GM19328 (cell line): Measurements from ENCODE around the gene NFS1.
A peak's percentile ranks its signal among the peaks of the same experiment; 100 is the strongest.

Experiments
- ATAC-seq: cut with Tn5 transposase; IDR thresholded peaks from one replicate; pipeline ENCODE4 v1.9.1; 2021; ENCODE audit warnings: mild to moderate bottlenecking, moderate library complexity; ENCODE audit not compliant: unreplicated experiment

NFS1 gene

GRCh38 chr20:35680452-35681183 is 18.5 kb downstream of the NFS1 start:
- ATAC-seq = no peak

DNA sequence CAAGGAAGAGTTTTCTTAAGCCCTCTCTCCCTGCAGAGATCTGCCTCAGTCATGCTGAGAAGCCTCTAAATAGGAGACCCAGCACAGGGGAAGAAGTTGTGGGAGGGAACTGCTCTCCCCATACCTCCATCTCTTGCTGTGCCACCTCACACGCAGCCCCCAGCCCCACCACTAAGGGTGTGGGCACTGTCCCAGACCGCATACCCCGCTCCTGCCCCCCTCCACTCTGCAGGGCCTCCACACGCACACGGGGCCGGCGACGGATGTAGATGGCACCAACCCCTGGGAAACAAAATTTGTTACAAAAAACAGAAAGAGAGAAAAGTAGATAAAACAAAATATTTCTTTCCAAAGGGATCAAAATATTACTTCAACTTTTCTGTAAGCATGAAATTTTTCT is 24.2 kb downstream of the NFS1 start:
- no peak for ATAC-seq

DNA sequence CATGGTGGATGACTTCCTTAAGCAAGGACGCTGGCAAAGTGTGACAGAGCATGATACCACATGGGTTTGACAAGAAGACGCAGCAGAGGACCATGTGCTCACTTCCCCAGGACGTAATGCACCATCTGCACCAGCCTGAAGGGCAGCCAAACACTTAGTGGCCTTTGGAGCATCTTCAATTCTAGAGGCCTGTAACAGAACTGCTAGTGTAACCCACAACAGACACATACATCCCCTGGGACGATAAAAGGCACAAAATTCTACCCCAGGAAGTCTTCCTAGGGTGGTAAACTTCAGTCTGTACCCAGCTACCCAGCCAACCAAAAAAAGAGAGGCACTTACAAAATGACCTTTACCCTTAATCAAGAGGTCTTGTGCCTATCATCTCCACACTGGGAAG is 25.3 kb downstream of the NFS1 start:
- ATAC-seq = no peak

GRCh38 chr20:35669681-35670080 is 29.5 kb downstream of the NFS1 start:
- no peak for ATAC-seq

DNA sequence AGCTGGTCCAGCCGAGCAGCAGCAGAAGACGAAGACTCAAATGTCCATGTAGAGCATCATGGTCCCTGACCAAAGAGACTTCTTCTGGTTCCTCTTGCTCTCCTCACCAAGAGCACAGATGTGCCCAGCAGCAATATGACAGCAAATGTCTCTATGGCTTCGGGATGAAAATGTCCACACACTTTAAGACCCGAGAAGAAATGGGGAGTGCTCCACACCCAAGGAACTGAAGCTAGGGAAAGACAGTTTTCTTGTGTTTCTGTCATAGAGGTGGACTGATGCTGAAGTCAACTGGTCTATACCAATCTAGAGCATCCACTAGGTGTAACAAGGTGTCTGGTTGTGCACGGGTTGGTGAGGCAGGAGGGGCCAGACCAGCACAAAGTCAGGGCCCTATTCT is 29.9 kb downstream of the NFS1 start:
- no peak for ATAC-seq

GRCh38 chr20:35665949-35666288 is 33.2 kb downstream of the NFS1 start:
- no peak for ATAC-seq

DNA sequence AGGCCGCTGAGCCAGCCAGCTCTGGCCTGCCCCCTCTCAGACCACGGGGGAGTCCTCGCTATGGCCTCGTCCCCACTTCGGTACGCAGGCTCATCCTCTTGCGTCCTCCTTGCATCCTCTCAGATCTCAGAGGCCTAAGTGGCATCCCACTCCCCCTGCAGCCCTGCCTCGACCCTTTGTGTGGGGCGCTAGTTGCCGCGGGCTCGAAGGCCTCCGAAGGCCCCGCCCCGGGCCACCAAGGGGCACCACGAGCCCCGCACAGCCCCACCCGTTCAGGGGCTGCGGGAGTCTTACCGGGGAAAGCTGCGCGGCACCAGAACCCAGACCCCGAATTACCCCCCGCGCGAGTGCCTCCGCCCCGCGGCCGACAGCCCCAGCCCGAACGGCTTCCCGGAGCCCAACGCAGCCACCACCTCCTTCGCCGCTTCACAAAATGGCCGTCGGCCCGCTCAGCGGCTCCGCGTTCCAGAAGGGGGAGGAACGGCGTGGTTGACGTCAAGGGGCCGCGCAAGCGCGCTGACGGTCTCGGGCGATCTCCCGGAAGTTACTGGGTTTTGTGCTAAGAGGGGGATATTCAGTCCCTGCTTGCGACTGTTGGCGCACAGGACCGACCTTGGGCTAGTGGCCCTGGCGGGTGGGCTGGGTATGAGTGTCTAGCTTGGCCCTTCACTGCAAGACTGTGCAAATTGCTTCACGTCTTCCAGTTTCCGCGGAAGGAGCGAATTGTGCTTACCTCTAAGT is 34.5 kb downstream of the NFS1 start, which contains the start of the genes CPNE1 and RBM12:
TSS of gene CPNE1 (minus strand) at position 435 of the 741 bp plus-strand sequence. CDS start 31,977 bp downstream, outside the sequence.
TSS of gene RBM12 (minus strand) at position 435 of the 741 bp plus-strand sequence. CDS start 9,578 bp downstream, outside the sequence.
- ATAC-seq = peak; percentile 66

DNA sequence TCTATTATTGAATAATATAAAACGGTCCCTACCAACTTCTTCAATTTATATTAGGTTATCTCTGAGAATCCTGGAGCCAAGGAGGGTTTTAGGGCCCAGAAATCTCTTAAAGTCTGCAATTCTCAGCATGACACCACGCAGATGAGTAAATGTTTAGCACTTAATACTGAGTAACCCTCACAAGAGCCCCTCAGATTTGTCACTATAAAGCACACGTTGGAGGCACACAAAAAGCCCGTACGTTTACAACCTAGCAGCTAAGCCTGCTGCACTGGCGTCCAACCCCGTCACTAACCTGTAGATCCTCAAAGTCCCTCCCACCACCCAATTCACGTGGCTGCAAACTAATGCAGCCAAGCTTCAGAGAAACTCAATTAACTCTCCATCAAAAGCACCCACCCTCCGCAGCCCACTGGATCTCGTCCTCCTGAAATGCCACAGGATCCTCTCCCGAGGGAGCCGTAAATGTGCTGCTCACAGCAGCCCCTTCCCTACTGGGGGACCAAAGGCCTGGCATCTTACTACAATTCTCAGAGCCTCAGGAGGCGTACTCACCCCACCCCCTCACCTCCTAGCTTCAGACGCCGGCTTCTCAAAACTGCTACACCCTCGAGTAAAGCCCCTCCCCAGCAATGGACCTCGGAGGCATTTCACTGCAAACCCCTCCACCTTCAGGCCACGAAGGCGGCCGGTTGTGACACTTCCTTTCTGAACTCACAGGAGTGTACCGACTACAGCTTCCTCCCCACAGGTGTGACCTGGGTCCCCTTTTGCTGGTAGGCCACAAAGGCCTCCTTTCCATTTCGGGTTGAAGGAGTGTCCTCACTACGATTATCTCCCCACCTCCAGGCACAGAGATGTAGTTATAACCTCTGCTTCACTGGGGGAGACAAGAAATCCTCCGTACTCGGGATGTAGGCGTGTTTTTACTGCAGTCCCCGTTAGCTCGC is 35.4 kb downstream of the NFS1 start:
- peak; percentile 16 for ATAC-seq

GRCh38 chr20:35662551-35662950 is 36.6 kb downstream of the NFS1 start:
- no peak for ATAC-seq

DNA sequence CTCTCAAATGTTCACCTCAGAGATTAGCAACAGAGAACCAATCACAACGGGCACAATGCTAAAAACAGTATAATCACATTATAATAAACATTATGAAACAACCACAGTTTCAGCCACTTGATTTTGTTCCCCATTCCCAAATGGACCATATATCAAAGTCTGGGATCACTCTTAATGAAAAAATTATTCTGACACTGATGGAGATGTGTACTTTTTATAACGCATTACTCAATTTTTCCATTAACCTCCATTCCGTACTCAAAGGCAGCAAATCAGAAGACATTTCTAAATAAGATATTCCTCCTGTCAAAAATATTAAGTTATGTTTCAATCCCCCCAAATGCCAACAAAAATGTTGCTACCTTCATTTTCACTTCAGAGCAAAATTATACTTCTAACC is 37.2 kb downstream of the NFS1 start:
- no peak for ATAC-seq

- ATAC-seq = no peak
These were observed 38.1 kb downstream of the NFS1 start for GRCh38 chr20:35661053-35661452.

- ATAC-seq = no peak
These were observed 38.8 kb downstream of the NFS1 start for GRCh38 chr20:35660122-35660937.

- ATAC-seq = no peak
These were observed 41.9 kb downstream of the NFS1 start for GRCh38 chr20:35657271-35657670.

- ATAC-seq = no peak
These were observed 44.7 kb downstream of the NFS1 start for GRCh38 chr20:35654415-35654814.

GRCh38 chr20:35653893-35654292 is 45.3 kb downstream of the NFS1 start:
- ATAC-seq = no peak

- ATAC-seq = no peak
These were observed 45.8 kb downstream of the NFS1 start for GRCh38 chr20:35653430-35653734.

- no peak for ATAC-seq
These were observed 46.3 kb downstream of the NFS1 start for GRCh38 chr20:35652641-35653429.

GRCh38 chr20:35651958-35652357 is 47.2 kb downstream of the NFS1 start:
- ATAC-seq = no peak

- ATAC-seq = no peak
These were observed 48.5 kb downstream of the NFS1 start for GRCh38 chr20:35650632-35651031.

DNA sequence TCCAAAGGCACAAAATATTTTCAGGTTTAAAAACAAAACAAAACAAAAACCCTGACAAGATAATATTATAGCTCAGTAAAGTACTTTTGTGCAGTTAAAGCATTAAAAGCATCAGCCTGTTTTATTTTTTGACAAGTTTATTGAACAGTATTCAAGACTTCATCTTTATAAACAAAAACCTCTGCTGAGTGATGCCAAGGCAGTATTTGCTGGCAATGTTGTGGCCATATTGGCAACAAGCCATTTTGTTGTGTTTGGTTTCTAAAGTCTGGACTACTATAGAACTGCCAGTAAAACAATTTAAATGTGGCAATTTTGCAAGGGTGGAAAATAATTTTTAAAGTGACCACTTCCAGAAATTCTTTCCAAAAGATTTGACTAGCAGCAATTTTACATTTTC is 50.3 kb downstream of the NFS1 start:
- ATAC-seq = no peak
